ENCODE data around the gene TENM4. TPM values are rescaled to one million over a fixed set of nuclear protein-coding genes. Genes with fewer than 3 reads are reported as not detected.

The TENM4 gene
- total RNA-seq, 1 donor from 2014 or later, result 43.2 TPM

- H3K36me3 Mint-ChIP-seq (ENCODE audit: low read depth), result peaks cover 2% of the 10 kb centered on the region
- H3K27me3 Mint-ChIP-seq (ENCODE audit: low read depth), result no peaks in the 10 kb centered on the region
- no peak overlapping the region for H3K4me3 Mint-ChIP-seq
- no peak for DNase-seq (ENCODE audit: low read depth, low spot score)
- H3K9me3 Mint-ChIP-seq, result no peaks in the 10 kb centered on the region
- no peak for TF ChIP-seq CTCF (conservative IDR thresholded peaks at IDR 0.05)
- H3K4me1 Mint-ChIP-seq, result peaks cover 35% of the 10 kb centered on the region
- H3K27ac Mint-ChIP-seq (ENCODE audit: unreplicated experiment), result no peak overlapping the region
Measured at GRCh38 chr11:78802058-78802761, 638.6 kb downstream of the TENM4 start.

- peaks cover 4% of the 10 kb centered on the region for H3K36me3 Mint-ChIP-seq (ENCODE audit: low read depth)
- no peaks in the 10 kb centered on the region for H3K9me3 Mint-ChIP-seq
- H3K4me1 Mint-ChIP-seq, result peaks cover 36% of the 10 kb centered on the region
- no peak overlapping the region for H3K4me3 Mint-ChIP-seq
- no peak overlapping the region for H3K27ac Mint-ChIP-seq (ENCODE audit: unreplicated experiment)
- no peaks in the 10 kb centered on the region for H3K27me3 Mint-ChIP-seq (ENCODE audit: low read depth)
- DNase-seq (ENCODE audit: low read depth, low spot score), result no peak
- no peak for TF ChIP-seq CTCF (conservative IDR thresholded peaks at IDR 0.05)
Measured at GRCh38 chr11:78801161-78801884, 639.5 kb downstream of the TENM4 start.

- Mint-ChIP-seq H3K9me3 (no peaks in the 10 kb centered on the region), H3K4me3 (no peak overlapping the region), H3K4me1 (peaks cover 34% of the 10 kb centered on the region), H3K27me3 (ENCODE audit: low read depth) (no peaks in the 10 kb centered on the region), H3K27ac (ENCODE audit: unreplicated experiment) (no peak overlapping the region), H3K36me3 (ENCODE audit: low read depth) (peaks cover 4% of the 10 kb centered on the region)
- no peak for TF ChIP-seq CTCF (conservative IDR thresholded peaks at IDR 0.05)
- DNase-seq (ENCODE audit: low read depth, low spot score), result no peak
Measured at GRCh38 chr11:78800756-78801155, 640.1 kb downstream of the TENM4 start.

- H3K36me3 Mint-ChIP-seq (ENCODE audit: low read depth), result peaks cover 4% of the 10 kb centered on the region
- no peak overlapping the region for H3K27ac Mint-ChIP-seq (ENCODE audit: unreplicated experiment)
- TF ChIP-seq CTCF (conservative IDR thresholded peaks at IDR 0.05), result no peak
- H3K9me3 Mint-ChIP-seq, result no peaks in the 10 kb centered on the region
- no peak overlapping the region for H3K4me3 Mint-ChIP-seq
- H3K4me1 Mint-ChIP-seq, result peaks cover 34% of the 10 kb centered on the region
- no peak for DNase-seq (ENCODE audit: low read depth, low spot score)
- H3K27me3 Mint-ChIP-seq (ENCODE audit: low read depth), result no peaks in the 10 kb centered on the region
Measured at GRCh38 chr11:78800096-78800690, 640.6 kb downstream of the TENM4 start.

- Mint-ChIP-seq H3K4me1 (peaks cover 34% of the 10 kb centered on the region), H3K9me3 (no peaks in the 10 kb centered on the region), H3K4me3 (peak overlapping the region; percentile 14), H3K27ac (ENCODE audit: unreplicated experiment) (no peak overlapping the region), H3K27me3 (ENCODE audit: low read depth) (no peaks in the 10 kb centered on the region), H3K36me3 (ENCODE audit: low read depth) (peaks cover 10% of the 10 kb centered on the region)
- peak; percentile 81 for DNase-seq (ENCODE audit: low read depth, low spot score)
- peak; percentile 88 for TF ChIP-seq CTCF (conservative IDR thresholded peaks at IDR 0.05)
Measured at GRCh38 chr11:78798663-78799062, 642.2 kb downstream of the TENM4 start.
